Hematopoietic multipotent progenitor cell treated with erythropoietin and hydrocortisone succinate and interleukin-3 and kit ligand, for 6 days (in vitro differentiated cells): Measurements from ENCODE around the gene DIPK1B.
"Not testable (repeated sequence)": the region's sequence is repeated elsewhere in the genome, so short reads cannot be mapped to it uniquely, and the experiment has no call there.

ENCODE experiments used
- DNase-seq: peaks from one replicate; pipeline ENCODE4 v3.0.0-alpha.2; 2015

DIPK1B gene

DNA sequence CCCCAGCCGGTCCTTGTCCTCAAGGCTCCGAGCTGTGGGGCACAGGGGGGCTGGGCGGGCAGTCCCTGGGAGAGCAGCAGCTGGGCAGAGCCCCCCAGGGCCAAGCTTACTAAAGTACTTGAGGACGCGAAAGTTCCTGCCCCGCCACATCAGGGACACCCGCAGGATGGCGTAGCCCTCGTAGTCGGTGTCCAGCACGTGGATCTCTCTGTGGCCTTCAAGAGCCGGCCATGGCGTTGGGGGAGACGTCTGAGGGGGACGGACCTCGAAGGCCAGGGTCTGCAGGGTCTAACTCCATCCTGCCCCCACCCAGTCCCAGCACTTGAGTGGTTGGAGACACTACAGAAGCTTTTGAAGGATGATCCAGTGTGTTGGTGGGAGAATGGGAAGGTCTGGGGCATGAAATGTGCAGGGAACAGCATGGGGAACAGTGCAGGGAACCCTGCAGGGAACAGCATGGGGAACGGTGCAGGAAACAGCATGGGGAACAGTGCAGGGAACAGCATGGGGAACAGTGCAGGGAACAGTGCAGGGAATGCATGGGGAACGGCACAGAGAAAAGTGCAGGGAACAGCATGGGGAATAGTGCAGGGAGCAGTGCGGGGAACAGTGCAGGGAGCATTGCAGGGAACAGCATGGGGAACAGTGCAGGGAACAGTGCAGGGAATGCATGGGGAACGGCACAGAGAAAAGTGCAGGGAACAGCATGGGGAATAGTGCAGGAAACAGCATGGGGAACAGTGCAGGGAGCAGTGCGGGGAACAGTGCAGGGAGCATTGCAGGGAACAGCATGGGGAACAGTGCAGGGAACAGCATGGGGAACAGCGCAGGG lies 43.1 kb downstream of the DIPK1B start:
- DNase-seq = not testable (repeated sequence)

GRCh38 chr9:136756134-136756438 lies 43.7 kb downstream of the DIPK1B start:
- DNase-seq = no peak

DNA sequence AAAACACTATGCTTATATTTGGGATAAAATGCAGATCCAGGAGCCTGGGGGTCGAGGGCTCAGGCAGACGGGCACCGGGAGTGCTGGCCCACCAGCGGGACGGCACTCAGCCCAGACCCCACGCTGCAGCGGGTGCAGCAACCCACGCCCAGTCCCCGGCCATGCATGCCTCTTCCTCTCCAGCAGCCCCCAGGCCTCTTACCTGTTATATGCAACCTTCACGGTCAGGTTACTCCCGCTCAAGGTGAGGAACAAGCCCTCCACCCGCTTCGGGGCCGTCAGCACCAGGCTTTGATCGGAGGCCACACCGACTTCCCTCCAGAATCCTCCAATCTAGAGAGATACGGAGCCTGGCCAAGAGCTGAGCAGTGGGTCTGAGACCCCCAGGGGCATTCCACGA lies 44.5 kb downstream of the DIPK1B start:
- no peak for DNase-seq

DNA sequence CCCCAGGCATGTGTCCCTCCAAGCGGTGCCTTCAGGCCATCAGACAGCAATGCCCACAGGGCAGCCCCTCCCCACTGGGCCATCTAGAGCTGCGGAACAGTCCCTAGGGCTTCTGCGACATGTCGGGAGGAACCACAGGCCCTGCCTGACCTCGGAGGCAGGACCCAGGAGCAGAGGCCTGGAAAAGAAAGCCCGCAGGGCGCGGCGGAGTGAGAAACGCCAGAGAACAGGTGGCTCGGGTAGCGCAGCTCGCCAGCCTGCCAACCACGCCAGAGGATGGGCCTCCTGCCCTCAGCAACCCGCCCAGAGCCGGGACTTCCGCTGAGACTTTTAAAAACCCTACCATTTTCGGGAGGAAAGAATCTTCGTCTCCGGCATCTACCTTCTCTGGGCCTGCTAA lies 45.0 kb downstream of the DIPK1B start:
- DNase-seq = no peak

DNA sequence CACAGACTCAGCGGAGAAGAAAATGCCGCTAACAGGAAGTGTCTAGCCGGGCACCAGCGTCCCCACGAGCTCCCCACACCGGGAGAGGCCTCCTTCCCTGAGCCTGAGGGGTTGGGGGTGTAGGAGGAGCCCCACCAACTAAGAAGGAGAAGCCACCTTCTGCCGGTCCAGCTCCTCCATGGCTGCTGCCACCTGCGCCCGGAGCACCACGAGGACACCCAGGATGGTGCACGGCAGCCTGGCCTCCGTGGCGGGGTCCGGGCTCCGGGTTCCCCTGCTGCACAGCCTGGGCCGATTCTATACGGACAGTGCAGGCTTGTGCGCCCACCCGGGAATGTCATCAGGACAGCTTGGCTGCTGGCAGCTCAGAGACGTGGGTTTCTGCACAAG lies 45.4 kb downstream of the DIPK1B start:
- no peak for DNase-seq

DNA sequence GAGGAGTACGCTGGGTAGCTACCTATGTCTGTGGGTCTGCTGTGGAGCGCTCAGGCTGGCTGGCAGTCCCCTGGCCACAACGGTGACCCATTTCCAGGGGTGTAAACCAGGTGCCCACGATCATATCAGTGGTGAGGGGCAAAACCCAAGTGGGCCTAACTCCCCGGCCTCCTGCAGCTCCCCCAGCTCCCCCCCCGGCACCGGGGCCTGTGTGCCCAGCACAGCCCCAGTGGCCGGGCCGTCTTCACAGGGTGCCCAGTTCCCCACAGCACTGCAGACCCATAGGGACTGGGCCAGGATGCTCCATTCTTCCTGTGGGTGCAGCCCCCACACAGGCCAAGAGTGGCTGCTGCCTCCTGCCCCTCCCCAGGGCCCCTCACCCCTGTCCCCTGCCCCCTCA lies 46.6 kb downstream of the DIPK1B start:
- DNase-seq = no peak

DNA sequence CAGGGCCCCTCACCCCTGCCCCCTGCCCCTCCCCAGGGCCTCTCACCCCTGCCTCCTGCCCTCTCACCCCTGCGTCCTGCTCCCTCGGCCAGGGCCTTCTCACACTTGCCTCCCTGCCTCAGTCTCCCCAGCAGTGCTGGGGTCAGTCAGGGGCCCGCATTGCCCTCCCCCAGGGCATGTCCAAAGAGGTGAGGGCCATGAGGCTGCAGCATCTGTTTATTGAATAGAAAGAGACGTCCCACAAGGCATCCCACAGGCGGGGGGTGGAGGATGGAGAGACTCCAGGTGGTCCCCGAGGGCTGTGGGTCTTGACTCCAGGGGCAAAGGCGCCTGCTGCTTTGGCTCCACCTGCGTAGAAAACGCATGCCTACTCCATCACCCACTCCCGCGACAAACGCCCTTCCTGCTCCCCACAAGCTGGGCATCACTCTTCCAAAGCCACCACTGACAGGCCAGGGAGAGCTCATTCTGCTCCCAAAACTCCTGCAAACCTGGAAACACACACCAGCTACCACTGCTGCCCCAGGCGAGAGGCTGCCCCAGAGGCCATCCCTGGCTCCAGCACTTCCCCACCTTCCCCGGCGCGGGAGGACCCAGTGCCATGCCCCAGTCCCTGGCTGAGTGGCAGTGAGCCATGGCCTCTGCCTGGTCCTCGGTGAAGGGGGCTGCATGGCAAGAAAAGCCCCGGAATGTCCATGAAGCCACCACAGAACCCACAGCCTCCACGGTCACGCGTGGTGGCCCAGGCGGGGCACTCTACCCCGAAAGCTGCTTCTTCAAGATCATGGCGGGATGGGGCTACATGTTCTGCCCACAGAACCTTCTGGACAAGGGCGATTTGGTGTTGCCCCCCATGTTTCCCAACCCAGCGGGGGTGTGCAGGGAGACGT lies 47.3 kb downstream of the DIPK1B start:
- DNase-seq = no peak

DNA sequence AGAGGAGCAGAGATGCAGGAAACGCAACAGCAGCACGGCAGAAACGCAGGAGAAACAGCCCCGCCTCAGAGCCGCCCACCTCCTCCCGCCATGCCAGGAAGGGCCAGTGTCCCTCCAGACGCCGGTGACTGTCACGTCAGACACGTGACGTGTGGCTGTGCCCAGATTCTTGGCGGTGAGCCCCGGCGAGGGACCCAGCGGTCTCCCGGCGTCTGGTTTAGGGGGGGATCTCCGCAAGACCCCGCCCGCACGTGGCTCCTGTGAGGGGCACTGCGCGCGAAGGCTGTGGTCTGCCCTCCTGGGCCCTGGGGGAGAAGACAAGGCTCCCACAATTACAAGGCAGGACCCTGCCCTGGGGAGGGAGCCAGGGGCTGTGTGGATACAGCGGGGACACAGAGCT lies 48.1 kb downstream of the DIPK1B start:
- DNase-seq = no peak

GRCh38 chr9:136760834-136761544 lies 48.6 kb downstream of the DIPK1B start:
- peak; percentile 88 for DNase-seq

DNA sequence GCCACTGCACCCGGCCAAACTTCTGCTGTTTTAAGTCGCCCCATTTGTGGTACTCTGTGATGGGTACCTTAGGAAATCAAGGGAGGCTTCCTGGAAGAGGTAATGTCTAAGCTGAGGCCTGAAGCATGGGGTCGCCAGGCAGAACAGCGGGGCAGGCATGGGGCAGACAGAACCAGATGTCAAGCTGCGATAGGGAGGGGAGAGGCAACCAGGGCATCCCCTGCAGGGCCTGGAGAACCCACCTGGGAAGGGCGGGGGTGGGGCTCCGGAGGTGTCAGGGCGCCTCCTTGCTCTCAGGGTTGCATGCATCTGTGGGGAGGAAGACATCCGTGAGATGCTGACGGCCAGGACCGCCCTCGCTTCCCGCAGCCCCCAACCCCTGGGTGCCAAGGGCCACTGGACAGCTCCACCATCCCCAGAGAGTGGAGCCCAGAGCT lies 49.2 kb downstream of the DIPK1B start:
- no peak for DNase-seq

GRCh38 chr9:136762221-136762691 lies 49.9 kb downstream of the DIPK1B start:
- DNase-seq = no peak

DNA sequence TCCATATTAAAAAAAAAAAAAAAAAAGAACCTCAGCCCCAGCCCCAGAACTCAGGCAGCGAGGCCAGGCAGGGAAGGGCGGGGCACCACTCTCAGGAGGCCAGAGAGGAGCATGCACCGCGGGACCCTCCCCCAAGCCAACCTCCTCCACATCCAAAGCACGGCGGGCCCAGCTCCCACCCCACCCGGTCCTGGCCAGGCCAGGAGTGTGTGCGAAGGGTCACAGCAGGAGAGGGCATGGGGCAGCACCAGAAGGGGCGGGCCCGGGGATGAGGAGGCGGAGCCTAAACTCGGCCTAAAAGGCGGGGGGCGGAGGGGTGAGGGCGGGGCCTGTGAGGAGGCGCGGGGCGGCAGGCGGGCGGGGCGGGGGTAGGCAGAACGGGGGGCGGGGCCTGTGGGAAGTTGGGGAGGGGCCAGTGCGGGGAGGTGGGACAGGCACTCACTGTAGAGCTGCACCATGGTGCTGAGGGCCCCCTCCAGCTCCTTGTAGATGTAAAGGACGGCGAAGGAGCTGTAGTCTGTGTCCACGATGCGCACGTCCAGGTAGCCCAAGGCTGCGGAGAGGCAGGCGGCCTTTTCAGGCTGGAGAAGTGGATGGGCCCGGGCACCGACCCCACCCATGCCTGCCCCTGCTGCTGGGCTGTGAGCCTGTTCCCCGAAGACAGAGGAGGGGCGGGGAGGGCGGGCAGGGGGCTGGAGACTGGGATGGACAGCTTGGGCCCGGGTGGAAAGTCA lies 50.7 kb downstream of the DIPK1B start:
- peak; percentile 89 for DNase-seq

- no peak for DNase-seq
Observed at GRCh38 chr9:136763649-136764035, 51.3 kb downstream of the DIPK1B start.

GRCh38 chr9:136764301-136764891 lies 52.0 kb downstream of the DIPK1B start, which contains the start of gene LCN15:
Gene LCN15, minus strand, starts transcription at chr9:136764518. Its CDS starts 30 bp downstream, at chr9:136764488.
- DNase-seq = no peak

GRCh38 chr9:136765041-136765440 lies 52.7 kb downstream of the DIPK1B start:
- no peak for DNase-seq

DNA sequence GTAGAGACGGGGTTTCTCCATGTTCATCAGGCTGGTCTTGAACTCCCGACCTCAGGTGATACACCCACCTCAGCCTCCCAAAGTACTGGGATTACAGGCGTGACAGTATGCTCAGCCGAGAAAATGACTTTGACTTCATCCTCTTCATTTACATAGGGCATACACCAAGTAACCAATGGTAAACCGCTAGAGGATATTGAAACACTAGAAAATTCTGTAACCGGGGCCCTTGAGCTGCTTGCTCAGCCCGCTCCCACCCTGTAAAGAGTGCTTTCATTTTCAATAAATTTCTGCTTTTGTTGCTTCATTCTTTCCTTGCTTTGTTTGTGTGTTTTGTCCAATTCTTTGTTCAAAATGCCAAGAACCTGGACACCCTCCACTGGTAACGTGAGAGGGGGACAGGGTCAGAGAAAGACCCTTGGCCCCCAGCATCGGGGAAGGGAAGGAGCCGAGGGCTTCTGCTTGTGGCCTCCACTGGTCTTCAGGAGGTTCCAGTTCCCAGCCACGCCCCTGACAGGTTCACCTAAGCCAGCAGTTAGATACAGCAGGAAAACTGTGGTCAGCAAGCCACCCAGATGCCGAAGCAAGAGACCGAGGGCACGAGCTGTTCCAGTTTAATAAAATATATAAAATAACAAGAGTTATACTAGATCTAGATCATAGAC lies 53.5 kb downstream of the DIPK1B start:
- not testable (repeated sequence) for DNase-seq

DNA sequence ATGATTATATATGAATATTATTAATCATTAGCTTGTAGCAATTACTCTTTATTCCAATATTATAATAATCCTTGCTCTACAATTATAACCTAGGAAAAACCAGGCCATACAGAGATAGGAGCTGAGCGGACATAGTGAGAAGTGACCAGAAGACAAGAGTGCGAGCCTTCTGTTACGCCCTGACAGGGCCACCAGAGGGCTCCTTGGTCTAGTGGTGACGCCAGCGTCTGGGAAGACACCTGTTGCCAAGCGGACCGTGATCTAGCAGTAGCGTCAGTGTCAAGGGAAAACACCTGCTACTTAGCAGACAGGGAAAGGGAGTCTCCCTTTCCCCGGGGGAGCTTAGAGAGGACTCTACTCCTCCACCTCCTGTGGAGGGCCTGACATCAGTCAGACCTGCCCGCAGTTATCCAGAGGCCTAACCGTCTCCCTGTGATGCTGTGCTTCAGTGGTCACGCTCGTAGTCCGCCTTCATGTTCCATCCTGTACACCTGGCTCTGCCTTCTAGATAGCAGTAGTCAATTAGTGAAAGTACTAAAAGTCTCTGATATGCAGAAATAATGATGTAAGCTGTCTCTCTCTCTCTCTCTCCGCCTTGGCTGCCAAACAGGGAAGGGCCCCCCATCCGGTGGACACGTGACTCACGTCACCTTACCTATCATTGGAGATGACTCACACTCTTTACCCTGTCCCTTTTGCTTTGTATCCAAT lies 54.2 kb downstream of the DIPK1B start:
- peak; percentile 69 for DNase-seq

DNA sequence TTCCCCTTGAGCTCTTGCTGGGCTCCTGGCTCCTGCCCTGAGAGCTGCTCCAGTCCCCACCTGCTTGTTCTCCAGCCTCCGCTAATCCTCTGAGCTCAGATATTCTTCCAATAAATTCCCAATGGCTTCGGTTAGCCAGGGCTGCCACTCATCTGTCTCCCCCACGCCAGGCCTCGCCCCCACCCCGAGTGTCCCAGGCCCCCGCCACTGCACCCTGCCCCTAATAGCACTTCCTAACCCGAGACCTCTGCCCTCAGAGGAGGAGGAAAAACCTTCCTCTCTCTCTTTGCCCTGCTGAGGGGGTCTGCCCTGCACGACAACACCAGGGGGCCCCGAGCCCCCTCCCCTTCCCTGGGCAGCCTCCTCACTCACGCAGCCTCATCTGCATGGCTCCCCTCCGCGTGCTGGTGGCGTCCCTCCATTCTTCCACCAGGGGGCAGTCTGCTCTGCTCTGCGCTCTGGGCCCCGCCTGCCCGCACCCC lies 57.4 kb downstream of the DIPK1B start:
- peak; percentile 75 for DNase-seq

GRCh38 chr9:136771907-136772415 lies 59.6 kb downstream of the DIPK1B start:
- DNase-seq = peak; percentile 59

GRCh38 chr9:136773386-136774044 lies 61.1 kb downstream of the DIPK1B start:
- peak; percentile 78 for DNase-seq
